ENCODE measurements around the gene GRK5.

Gene GRK5

DNA sequence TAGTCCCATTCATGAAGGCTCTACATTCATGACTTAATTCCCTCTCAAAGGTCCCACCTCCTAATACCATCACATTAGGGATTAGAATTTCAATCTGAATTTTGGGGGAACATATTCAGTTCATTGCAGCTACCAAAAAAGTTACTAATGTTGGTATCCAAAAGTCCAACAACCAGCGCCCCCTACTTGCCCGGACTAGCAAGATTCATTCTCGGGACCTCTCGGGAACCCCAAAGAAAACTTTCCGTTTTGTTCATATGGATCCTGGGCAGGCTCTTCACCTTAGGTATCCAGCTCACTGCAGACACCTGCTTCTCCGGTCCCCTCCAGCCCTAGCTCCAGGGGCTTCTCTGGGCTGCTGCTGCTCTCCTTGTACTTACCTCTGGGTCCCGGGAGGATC, 8.9 kb upstream of the GRK5 start:
- TF ChIP-seq, protein P1, sequence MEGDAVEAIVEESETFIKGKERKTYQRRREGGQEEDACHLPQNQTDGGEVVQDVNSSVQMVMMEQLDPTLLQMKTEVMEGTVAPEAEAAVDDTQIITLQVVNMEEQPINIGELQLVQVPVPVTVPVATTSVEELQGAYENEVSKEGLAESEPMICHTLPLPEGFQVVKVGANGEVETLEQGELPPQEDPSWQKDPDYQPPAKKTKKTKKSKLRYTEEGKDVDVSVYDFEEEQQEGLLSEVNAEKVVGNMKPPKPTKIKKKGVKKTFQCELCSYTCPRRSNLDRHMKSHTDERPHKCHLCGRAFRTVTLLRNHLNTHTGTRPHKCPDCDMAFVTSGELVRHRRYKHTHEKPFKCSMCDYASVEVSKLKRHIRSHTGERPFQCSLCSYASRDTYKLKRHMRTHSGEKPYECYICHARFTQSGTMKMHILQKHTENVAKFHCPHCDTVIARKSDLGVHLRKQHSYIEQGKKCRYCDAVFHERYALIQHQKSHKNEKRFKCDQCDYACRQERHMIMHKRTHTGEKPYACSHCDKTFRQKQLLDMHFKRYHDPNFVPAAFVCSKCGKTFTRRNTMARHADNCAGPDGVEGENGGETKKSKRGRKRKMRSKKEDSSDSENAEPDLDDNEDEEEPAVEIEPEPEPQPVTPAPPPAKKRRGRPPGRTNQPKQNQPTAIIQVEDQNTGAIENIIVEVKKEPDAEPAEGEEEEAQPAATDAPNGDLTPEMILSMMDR (IDR thresholded peaks at IDR 0.05; ENCODE audit: low read depth, low read length, missing control alignments) = peak; percentile 54
- DNase-seq (ENCODE audit: extremely low read depth, low read depth) = no peak
- H3K4me3 ChIP-seq (replicated peaks; ENCODE audit: low read depth, low read length) = no peak overlapping the region

GRCh38 chr10:119199231-119199992, 8.0 kb upstream of the GRK5 start:
- TF ChIP-seq, protein P1 (IDR thresholded peaks at IDR 0.05; ENCODE audit: low read depth, low read length, missing control alignments) = peak; percentile 87
- peak; percentile 83 for DNase-seq (ENCODE audit: extremely low read depth, low read depth)
- no peak overlapping the region for H3K4me3 ChIP-seq (replicated peaks; ENCODE audit: low read depth, low read length)

- TF ChIP-seq, protein P1 (IDR thresholded peaks at IDR 0.05; ENCODE audit: low read depth, low read length, missing control alignments) = no peak
- DNase-seq (ENCODE audit: extremely low read depth, low read depth) = no peak
- H3K4me3 ChIP-seq (replicated peaks; ENCODE audit: low read depth, low read length) = no peak overlapping the region
Measured at GRCh38 chr10:119201233-119201632, 6.1 kb upstream of the GRK5 start.

- no peak overlapping the region for H3K4me3 ChIP-seq (replicated peaks; ENCODE audit: low read depth, low read length)
- TF ChIP-seq, protein P1 (IDR thresholded peaks at IDR 0.05; ENCODE audit: low read depth, low read length, missing control alignments) = no peak
- DNase-seq (ENCODE audit: extremely low read depth, low read depth) = no peak
Measured at GRCh38 chr10:119203006-119203405, 4.4 kb upstream of the GRK5 start.

GRCh38 chr10:119205894-119206602, 1.3 kb upstream of the GRK5 start:
- DNase-seq (ENCODE audit: extremely low read depth, low read depth) = no peak
- TF ChIP-seq, protein P1 (IDR thresholded peaks at IDR 0.05; ENCODE audit: low read depth, low read length, missing control alignments) = no peak
- peak overlapping the region; percentile 22 for H3K4me3 ChIP-seq (replicated peaks; ENCODE audit: low read depth, low read length)

DNA sequence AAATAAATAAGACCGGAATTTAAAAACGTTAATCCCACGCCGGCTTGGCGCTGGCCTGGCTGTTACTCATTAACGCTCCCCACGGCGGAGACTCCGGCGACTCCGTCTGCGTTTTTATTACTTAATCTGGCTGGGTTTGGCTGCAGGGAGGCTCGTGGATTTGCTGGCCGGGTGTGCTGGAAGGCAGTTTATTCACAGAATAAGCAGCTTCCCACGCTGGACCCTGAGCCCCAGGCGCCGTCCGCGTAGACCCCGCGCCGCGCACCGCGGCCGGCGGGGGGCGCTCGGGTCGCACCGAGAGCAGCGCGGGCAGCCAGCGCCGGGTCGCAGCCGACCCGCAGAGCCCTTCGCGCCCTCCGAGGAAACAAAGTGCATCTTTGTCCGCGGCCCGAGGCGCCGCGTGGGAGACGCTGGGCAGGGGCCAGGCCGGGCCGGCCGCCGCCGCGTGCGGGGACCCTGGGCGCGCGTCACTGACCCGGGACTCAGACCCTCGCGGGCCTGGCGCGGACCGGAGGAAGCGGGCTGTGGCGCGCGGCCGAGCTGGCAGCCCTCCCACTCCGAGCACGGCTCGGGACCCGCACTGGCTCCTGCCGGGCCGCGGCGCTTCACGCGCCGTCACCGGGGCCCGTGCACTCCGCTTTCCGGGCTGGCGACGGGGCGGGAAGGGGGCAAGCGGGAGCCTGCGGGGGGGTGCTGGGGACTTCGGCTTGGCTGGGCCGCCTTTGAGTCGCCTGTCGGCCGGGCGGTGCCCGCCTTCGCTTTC, 587 bp upstream of the GRK5 start:
- DNase-seq (ENCODE audit: extremely low read depth, low read depth) = no peak
- H3K4me3 ChIP-seq (replicated peaks; ENCODE audit: low read depth, low read length) = peak overlapping the region; percentile 62
- TF ChIP-seq, protein P1 (IDR thresholded peaks at IDR 0.05; ENCODE audit: low read depth, low read length, missing control alignments) = peak; percentile 47
